Suppressor macrophage treated with lipopolysaccharide for 1 hour (primary cell): ENCODE results near the gene CACNA2D4.
A peak's percentile ranks its signal among the peaks of the same experiment; 100 is the strongest.

Source experiments
- DNase-seq, 3 donors: peaks; one replicate each; pipeline ENCODE4 v3.0.0-alpha.2; 2020 to 2022

The CACNA2D4 gene

GRCh38 chr12:1869145-1869544 is 49.3 kb downstream of the CACNA2D4 start:
- no peak for DNase-seq

- no peak for DNase-seq
Observed at GRCh38 chr12:1865284-1865866, 53.1 kb downstream of the CACNA2D4 start.

DNA sequence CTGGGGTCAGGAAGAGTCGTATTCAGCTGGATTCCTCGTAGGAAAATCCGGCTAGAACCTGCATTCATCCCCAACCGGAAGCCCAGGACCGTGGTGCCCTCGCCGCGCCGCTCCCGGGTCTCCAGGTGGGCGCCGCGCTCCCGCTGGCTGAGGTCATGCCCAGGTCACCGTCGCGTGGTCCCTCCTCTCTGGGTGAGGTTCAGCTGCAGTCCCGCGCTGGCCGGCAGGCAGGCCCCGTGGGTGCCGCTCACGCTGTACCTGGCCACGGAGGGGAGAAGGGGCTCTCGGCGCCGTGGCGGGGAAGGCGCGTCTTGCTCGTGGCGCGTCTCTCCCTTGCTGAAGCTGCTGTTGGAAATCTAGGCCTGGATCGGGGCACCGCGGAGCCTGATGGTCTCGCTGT is 53.6 kb downstream of the CACNA2D4 start:
- DNase-seq = no peak

GRCh38 chr12:1864456-1864855 is 54.0 kb downstream of the CACNA2D4 start:
- DNase-seq = no peak

GRCh38 chr12:1863823-1864222 is 54.6 kb downstream of the CACNA2D4 start:
- DNase-seq = no peak

DNA sequence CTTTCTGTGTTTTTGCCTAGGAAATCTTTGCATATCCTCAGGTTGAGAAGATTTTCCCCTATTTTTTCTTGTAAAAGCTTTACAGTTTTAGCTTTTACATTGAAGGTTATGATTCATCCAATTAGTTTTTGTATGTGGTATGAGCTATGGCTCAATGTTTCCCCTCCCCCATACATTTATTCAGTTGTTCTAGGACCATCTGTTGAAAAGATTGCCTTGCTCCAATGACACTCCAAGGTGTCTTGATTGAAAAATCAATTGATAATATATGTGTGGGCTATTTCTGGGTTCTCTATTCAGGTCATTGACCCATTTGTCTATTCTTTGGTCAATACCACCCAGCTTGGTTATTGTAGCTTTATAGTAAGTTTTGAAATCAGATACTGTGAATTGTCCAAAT is 55.5 kb downstream of the CACNA2D4 start:
- no peak for DNase-seq

GRCh38 chr12:1859643-1860042 is 58.8 kb downstream of the CACNA2D4 start:
- DNase-seq = no peak

DNA sequence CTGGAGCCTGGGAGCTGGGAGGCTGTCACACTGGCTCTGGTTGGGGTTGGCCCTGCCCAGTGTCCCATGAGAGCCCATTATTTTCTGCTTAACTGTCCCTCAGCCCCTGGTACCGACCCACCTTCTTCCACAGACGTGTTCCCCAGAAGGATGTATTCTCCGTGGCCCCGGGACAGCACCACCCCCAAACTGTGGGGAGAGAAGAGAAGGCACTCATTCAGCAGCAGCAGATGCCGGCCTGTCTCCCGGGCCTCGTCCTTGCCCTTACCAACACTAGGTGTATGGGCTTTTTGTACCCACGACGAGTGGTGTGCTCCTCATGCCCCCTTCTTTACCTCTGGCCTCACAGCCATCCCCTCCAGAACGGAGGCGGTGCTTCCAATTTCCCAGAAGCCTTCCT is 60.0 kb downstream of the CACNA2D4 start:
- no peak for DNase-seq

- DNase-seq = no peak
Observed at GRCh38 chr12:1857821-1858220, 60.6 kb downstream of the CACNA2D4 start.

DNA sequence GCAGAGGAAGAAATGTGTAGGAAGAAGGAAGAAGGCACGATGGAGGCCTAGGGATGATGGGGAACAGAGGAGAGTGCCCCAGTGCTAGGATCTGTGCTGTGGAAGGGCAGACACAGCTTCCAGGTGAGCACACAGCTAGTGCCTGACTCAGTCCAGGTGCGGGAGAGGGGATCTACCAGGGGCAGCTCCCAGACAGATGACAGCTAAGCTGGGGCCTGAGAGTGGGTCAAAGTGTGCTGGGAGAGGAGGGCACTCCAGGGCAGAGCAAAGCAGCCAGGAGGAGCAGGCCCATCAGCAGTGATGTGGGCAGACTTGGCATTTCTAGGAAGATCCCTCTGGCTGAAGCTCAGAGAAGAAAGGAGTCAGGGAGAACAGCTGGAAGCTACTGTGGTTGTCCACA is 61.4 kb downstream of the CACNA2D4 start:
- no peak for DNase-seq

DNA sequence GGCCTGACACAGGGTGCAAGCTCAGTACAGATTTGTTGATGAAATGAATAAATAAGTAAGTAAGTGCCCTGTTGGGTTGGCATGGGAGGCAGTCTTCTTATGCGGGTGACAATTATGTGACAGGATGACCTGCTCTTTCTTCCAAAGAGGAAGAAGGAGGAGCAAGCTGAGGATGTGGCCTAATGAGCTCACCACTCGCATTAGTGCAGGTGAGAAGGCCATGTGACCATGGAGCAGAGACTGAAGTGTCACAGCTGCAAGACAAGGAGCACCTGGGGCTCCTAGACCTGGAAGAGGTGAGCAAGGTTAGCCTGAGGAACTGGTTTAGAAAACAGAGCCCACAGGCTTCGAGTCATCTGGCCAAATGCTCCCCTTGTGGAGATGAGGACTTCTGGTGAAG is 63.2 kb downstream of the CACNA2D4 start:
- no peak for DNase-seq

GRCh38 chr12:1853716-1854115 is 64.7 kb downstream of the CACNA2D4 start:
- no peak for DNase-seq

GRCh38 chr12:1852076-1852475 is 66.4 kb downstream of the CACNA2D4 start:
- peak in 1 of 3 donors; percentile 25 for DNase-seq

DNA sequence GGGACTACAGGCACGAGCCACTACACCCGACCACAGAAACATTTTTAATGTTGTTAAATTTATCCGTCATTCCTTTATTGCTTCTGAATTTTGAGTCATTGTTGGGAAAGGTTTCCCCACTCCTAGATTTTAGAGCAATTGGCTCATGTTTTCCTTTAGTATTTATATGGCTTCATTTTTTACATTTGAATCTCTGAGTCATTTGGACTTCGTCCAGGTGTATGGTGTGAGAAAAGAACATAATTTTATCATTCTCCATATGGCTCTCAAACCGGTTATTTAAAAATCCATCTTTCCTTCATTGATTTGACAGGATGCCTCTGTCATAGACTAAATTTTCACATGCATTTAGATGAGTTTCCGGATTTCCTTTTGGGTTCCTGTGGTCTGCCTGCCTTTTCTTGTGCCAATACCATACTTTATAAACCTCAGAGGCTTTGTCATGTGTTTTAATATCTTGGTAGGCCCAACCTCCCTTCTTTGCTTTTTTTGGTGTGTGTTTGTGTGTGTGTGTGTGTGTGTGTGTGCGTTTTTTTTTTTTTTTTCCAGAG is 67.2 kb downstream of the CACNA2D4 start:
- DNase-seq = no peak

GRCh38 chr12:1848745-1849144 is 69.7 kb downstream of the CACNA2D4 start:
- DNase-seq = no peak

DNA sequence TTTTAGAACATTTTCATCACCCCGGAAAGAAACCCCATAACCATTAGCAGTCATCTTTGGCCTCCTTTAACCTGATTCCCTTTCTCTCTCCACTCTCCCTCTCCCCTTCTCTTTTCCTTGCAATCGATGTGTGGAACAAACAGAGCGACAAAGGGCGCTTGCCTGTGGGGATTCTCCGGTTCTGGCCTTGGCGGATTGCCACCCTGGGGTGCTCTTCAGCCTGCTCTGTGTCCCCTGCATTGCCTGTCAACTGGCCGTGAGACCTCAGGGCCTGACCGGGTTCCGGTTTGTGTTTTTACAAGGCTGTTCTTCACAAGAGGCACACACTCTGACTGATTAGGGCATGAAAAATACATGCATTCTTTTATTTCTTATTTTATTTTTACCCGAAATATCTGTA is 70.3 kb downstream of the CACNA2D4 start:
- no peak for DNase-seq

GRCh38 chr12:1847411-1847810 is 71.0 kb downstream of the CACNA2D4 start:
- DNase-seq = no peak

- DNase-seq = no peak
Observed at GRCh38 chr12:1846421-1847405, 71.7 kb downstream of the CACNA2D4 start.

GRCh38 chr12:1845886-1846285 is 72.6 kb downstream of the CACNA2D4 start:
- DNase-seq = no peak

- DNase-seq = no peak
Observed at GRCh38 chr12:1845427-1845826, 73.0 kb downstream of the CACNA2D4 start.

- DNase-seq = no peak
Observed at GRCh38 chr12:1844661-1845409, 73.6 kb downstream of the CACNA2D4 start.

GRCh38 chr12:1844223-1844622 is 74.2 kb downstream of the CACNA2D4 start:
- DNase-seq = no peak

DNA sequence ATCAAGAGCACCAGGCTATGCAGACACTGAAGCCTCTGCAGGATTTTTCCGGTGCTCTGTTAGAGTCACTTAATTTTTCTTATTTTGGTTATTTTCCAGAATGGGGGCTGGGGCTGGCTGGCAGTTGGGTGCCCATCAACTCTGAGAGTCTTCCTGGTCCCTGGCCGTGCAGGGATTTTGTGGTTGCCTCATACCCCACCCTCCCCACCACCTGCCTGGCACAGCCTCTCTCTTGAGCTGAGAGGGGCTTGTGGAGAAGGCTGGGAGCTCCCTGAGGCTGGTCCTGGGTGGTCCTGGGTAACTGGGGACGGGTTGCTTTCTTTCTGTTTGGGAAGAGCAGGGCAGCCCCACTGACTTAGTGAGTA is 74.8 kb downstream of the CACNA2D4 start:
- no peak for DNase-seq
